Mucosa of descending colon (tissue), 3 donors: ENCODE data around the gene SMYD2. TPM values are rescaled to one million over a fixed set of nuclear protein-coding genes. Genes with fewer than 3 reads are reported as not detected.
A peak's percentile ranks its signal among the peaks of the same experiment; 100 is the strongest.

Experiments
- ATAC-seq: fragments of 200-7000 bp; cut with Tn5 transposase; one replicate; pipeline ENCODE4 v1.9.1; 2020; ENCODE audit warnings: mild to moderate bottlenecking, moderate library complexity
- DNase-seq, 3 donors: peaks; one replicate each; pipeline ENCODE4 v3.0.0-alpha.2; 2020
- H3K36me3 ChIP-seq: fragments of 200-600 bp; one replicate; pipeline ENCODE4 v1.8.0; 2021; ENCODE audit warnings: low read depth, mild to moderate bottlenecking
- H3K4me1 ChIP-seq: fragments of 200-600 bp; one replicate; pipeline ENCODE4 v1.8.0; 2021; ENCODE audit warnings: low read depth, mild to moderate bottlenecking
- H3K4me3 ChIP-seq: fragments of 200-600 bp; one replicate; pipeline ENCODE4 v1.8.0; 2021; ENCODE audit warnings: mild to moderate bottlenecking
- H3K9me3 ChIP-seq: fragments of 200-600 bp; one replicate; pipeline ENCODE4 v1.8.0; 2021; ENCODE audit warnings: mild to moderate bottlenecking
- CTCF ChIP-seq: fragments of 200-600 bp; IDR thresholded peaks from one replicate; pipeline ENCODE4 v1.8.0; 2022; ENCODE audit warnings: antibody characterized with exemption, mild to moderate bottlenecking
- intact Hi-C, 2 donors: fragments of 100-400 bp; cut with DNase I in 1 of 2; cut with micrococcal nuclease in 1 of 2; formaldehyde crosslinking; loops; one replicate each; pipeline versions ENCODE4 v1.11.0 to v1.11.1; 2022; cut with DNase I, micrococcal nuclease
- long read RNA-seq, 2 donors: library from polyadenylated mRNA; unstranded; transcript quantifications; one replicate each; pipeline ENCODE4 v2.0.0, GENCODE V29; 2019 to 2021
- total RNA-seq, 3 donors: library from RNA; stranded (reverse); fragmentation: NEBNext Ultra II Directional in 2 of 3; extraction: Animal tissue kit (Norgen Biotek cat#: 25700) in 2 of 3; gene quantifications; one replicate each; pipeline versions ENCODE4 v1.2.1 to v1.2.4, GENCODE V29; 2021 to 2023
- donor health status: DM: no; HTN: no; CAD: no; lungs with moderate emphysema.
- donor health status: DM: no; HTN: no; CAD: no.
- donor health status: DM: no; HTN: yes; CAD: no.

SMYD2 gene
- total RNA-seq = 10 to 100 TPM; 15.9 to 23.4 (median 18.6) TPM
- long read RNA-seq, donor 1, transcript SMYD2-201 (12 exons, 1,671 nt) = major isoform, 18 of 24 reads
- long read RNA-seq, donor 1, partial matches to known transcripts = 1 of 24 reads
- long read RNA-seq, donor 1, other reads (novel, unspliced or antisense) = 2 of 24 reads
- long read RNA-seq, donor 2, transcript SMYD2-201 (12 exons, 1,671 nt) = major isoform, 8 of 11 reads
- long read RNA-seq, donor 2, partial matches to known transcripts = 3 of 11 reads
- long read RNA-seq, donor 2, other reads (novel, unspliced or antisense) = 0 of 11 reads

- Histone ChIP-seq H3K36me3 (no peaks in the 10 kb centered on the region), H3K4me3 (peak within 1 kb of the TSS; percentile 57), H3K9me3 (no peaks in the 10 kb centered on the region), H3K4me1 (no peaks in the 10 kb centered on the region)
- TF ChIP-seq CTCF = no peak
- intact Hi-C loops = no loop called here
- peak; percentile 87 for ATAC-seq
- DNase-seq = peak; percentile 81 to 88 (median 82)
Measured at GRCh38 chr1:214281021-214281719, at the start of gene SMYD2. Gene SMYD2 (plus strand): TSS chr1:214281159. CDS start chr1:214281255, 96 bp downstream.

- TF ChIP-seq CTCF = no peak
- Histone ChIP-seq H3K4me1 (no peaks in the 10 kb centered on the region), H3K4me3 (no peak overlapping the region), H3K36me3 (no peaks in the 10 kb centered on the region), H3K9me3 (no peaks in the 10 kb centered on the region)
- ATAC-seq (no peak), DNase-seq (no peak)
- intact Hi-C loops = no loop called here
Measured at GRCh38 chr1:214233856-214234634, 46.9 kb upstream of the SMYD2 start.

- intact Hi-C loops = no loop called here
- no peak overlapping the region for H3K4me3 ChIP-seq
- TF ChIP-seq CTCF = no peak
- no peak for DNase-seq
- H3K4me1 ChIP-seq = no peaks in the 10 kb centered on the region
- no peaks in the 10 kb centered on the region for H3K9me3 ChIP-seq
- ATAC-seq = no peak
- no peaks in the 10 kb centered on the region for H3K36me3 ChIP-seq
Measured at GRCh38 chr1:214234635-214235025, 46.3 kb upstream of the SMYD2 start.

GRCh38 chr1:214236477-214236876 lies 44.5 kb upstream of the SMYD2 start:
- H3K4me3 ChIP-seq = no peak overlapping the region
- H3K4me1 ChIP-seq = no peaks in the 10 kb centered on the region
- no peak for TF ChIP-seq CTCF
- H3K9me3 ChIP-seq = no peaks in the 10 kb centered on the region
- DNase-seq (no peak), ATAC-seq (no peak)
- intact Hi-C loops = no loop called here
- no peaks in the 10 kb centered on the region for H3K36me3 ChIP-seq

GRCh38 chr1:214241060-214241459 lies 39.9 kb upstream of the SMYD2 start:
- no peaks in the 10 kb centered on the region for H3K4me1 ChIP-seq
- ATAC-seq = no peak
- no peaks in the 10 kb centered on the region for H3K9me3 ChIP-seq
- intact Hi-C loops = no loop called here
- no peak for TF ChIP-seq CTCF
- H3K36me3 ChIP-seq = no peaks in the 10 kb centered on the region
- DNase-seq = no peak
- H3K4me3 ChIP-seq = no peak overlapping the region
